Neural crest cell (in vitro differentiated cells): ENCODE data around the gene PYGM. TPM values are rescaled to one million over a fixed set of nuclear protein-coding genes. Genes with fewer than 3 reads are reported as not detected.
A peak's percentile ranks its signal among the peaks of the same experiment; 100 is the strongest.

Experiments
- DNase-seq: peaks from one replicate; pipeline ENCODE4 v3.0.0; 2021; ENCODE audit warnings: low read depth, mixed read lengths, low spot score
- H3K27ac Mint-ChIP-seq: one replicate; pipeline ENCODE4 v1.8.0; 2021; ENCODE audit warnings: mild to moderate bottlenecking, mixed read lengths; ENCODE audit not compliant: unreplicated experiment
- H3K27me3 Mint-ChIP-seq: 2 replicates; pipeline ENCODE4 v1.8.0; 2021; ENCODE audit warnings: low read depth, mild to moderate bottlenecking, mixed read lengths
- H3K36me3 Mint-ChIP-seq: 2 replicates; pipeline ENCODE4 v1.8.0; 2021; ENCODE audit warnings: low read depth, mild to moderate bottlenecking, mixed read lengths
- H3K4me1 Mint-ChIP-seq: 2 replicates; pipeline ENCODE4 v1.8.0; 2021; ENCODE audit warnings: mixed read lengths
- H3K4me3 Mint-ChIP-seq: one replicate; pipeline ENCODE4 v1.8.0; 2021; ENCODE audit warnings: mild to moderate bottlenecking, mixed read lengths
- H3K9me3 Mint-ChIP-seq: 2 replicates; pipeline ENCODE4 v1.8.0; 2021; ENCODE audit warnings: mixed read lengths
- total RNA-seq: library from RNA; stranded (reverse); gene quantifications from 2 replicates; pipeline ENCODE4 v1.2.1, GENCODE V29; 2021
- TF ChIP-seq, protein P1 (sequence below): fragments of 200-600 bp; sonication (generic); conservative IDR thresholded peaks from 2 replicates; pipeline ENCODE4 v1.5.0; 2021; ENCODE audit warnings: antibody characterized with exemption, mild to moderate bottlenecking

PYGM gene
- total RNA-seq, 1 donor from 2014 or later = 1.2 TPM

DNA sequence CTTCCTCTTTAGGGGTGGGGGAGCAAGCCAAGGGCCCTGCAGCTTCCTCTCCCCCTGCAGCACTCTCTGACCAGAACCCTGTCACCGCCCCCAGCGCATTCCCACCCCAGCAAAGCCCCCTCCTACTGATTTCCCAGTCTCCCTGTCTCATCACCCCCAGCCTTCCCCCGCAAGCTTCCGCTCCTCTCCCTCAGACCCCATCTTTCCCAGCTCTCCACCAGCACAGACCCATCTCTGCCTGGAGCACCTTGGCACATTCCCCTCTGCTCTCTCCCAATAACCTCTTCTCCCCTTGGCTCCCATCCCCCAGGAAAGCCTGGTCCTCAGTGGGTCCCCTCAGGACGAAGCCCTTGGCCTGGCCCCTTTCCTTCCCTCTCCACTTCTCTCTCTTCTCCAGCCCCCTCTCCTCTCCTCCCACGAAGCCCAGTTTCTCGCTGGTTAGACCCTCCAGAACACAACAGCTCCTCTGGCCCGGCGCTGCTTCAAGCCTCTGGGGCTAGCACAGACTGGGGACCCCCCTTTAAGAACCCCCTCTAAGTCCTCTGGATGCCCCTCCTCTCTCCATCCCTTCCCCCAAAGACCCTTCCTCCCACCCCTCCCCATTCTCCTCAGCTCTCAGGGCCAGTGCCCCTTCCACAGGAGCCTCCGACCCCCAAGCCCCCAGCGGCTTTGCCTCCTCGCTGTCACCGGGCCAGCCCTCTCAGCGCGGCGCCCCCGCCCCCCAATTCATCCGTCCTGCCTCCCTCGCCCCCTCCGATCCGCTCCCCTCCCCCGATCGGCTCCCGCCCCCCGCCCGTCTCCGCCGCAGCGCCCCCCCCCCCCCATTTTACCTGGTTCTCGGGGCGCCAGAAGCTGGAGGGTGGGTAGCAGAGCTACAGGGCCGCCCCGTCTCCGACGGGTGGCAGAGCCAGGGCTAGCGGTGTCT, 37.4 kb downstream of the PYGM start:
- Mint-ChIP-seq H3K4me3 (peak overlapping the region; percentile 75), H3K36me3 (no peaks in the 10 kb centered on the region), H3K27me3 (peaks cover 67% of the 10 kb centered on the region), H3K9me3 (no peaks in the 10 kb centered on the region), H3K27ac (no peak overlapping the region), H3K4me1 (peaks cover 30% of the 10 kb centered on the region)
- no peak for DNase-seq
- TF ChIP-seq, protein P1, sequence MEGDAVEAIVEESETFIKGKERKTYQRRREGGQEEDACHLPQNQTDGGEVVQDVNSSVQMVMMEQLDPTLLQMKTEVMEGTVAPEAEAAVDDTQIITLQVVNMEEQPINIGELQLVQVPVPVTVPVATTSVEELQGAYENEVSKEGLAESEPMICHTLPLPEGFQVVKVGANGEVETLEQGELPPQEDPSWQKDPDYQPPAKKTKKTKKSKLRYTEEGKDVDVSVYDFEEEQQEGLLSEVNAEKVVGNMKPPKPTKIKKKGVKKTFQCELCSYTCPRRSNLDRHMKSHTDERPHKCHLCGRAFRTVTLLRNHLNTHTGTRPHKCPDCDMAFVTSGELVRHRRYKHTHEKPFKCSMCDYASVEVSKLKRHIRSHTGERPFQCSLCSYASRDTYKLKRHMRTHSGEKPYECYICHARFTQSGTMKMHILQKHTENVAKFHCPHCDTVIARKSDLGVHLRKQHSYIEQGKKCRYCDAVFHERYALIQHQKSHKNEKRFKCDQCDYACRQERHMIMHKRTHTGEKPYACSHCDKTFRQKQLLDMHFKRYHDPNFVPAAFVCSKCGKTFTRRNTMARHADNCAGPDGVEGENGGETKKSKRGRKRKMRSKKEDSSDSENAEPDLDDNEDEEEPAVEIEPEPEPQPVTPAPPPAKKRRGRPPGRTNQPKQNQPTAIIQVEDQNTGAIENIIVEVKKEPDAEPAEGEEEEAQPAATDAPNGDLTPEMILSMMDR = no peak

DNA sequence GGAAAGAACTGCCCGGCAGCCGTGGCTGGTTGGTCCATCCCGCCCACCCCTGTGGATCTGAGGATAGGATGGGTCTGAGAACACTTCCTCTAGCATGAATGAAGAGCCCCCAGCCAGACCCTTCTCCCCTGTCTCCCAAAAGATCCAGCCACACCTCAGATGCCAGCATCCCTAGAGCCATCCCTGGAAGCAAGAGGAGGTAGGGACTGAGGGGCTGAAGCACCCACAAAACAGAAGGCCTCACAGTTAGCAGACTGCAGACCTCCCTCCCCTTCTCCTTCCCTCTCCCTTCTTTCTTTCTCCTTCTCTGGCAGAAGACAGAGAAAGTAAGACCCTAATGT, 38.4 kb downstream of the PYGM start:
- peak overlapping the region; percentile 48 for H3K4me3 Mint-ChIP-seq
- peaks cover 76% of the 10 kb centered on the region for H3K27me3 Mint-ChIP-seq
- H3K27ac Mint-ChIP-seq = no peak overlapping the region
- TF ChIP-seq, protein P1 = no peak
- H3K36me3 Mint-ChIP-seq = no peaks in the 10 kb centered on the region
- H3K9me3 Mint-ChIP-seq = no peaks in the 10 kb centered on the region
- no peak for DNase-seq
- H3K4me1 Mint-ChIP-seq = peaks cover 28% of the 10 kb centered on the region

- Mint-ChIP-seq H3K27me3 (peaks cover 81% of the 10 kb centered on the region), H3K4me3 (peak overlapping the region; percentile 48), H3K4me1 (peaks cover 27% of the 10 kb centered on the region), H3K9me3 (no peaks in the 10 kb centered on the region), H3K36me3 (no peaks in the 10 kb centered on the region), H3K27ac (no peak overlapping the region)
- no peak for DNase-seq
- TF ChIP-seq, protein P1 = no peak
Observed at GRCh38 chr11:64720640-64721358, 39.0 kb downstream of the PYGM start.

- H3K27ac Mint-ChIP-seq = no peak overlapping the region
- H3K9me3 Mint-ChIP-seq = no peaks in the 10 kb centered on the region
- no peaks in the 10 kb centered on the region for H3K36me3 Mint-ChIP-seq
- TF ChIP-seq, protein P1 = no peak
- H3K27me3 Mint-ChIP-seq = peaks cover 84% of the 10 kb centered on the region
- peaks cover 21% of the 10 kb centered on the region for H3K4me1 Mint-ChIP-seq
- H3K4me3 Mint-ChIP-seq = peak overlapping the region; percentile 48
- DNase-seq = no peak
Observed at GRCh38 chr11:64720167-64720566, 39.6 kb downstream of the PYGM start.

DNA sequence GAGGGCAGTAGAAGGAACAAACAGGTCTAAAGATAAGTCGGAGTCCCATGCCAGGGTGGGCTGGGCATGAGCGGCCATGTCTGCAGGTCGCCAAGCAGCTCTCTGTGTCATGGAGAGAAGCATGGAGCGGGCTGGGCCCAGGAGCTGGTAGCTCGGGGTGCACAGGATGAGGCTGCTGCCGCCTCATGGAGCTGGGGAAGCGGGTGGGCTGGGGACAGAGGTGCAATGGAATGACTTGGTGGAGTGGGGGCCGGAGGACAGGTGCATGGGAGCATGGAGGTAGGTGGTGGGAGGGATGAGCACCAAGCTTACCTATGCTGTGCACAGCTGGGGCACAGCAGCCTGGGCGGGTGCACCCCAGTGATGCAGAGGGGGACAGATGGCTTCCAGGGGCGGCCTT, 40.4 kb downstream of the PYGM start:
- H3K9me3 Mint-ChIP-seq = no peaks in the 10 kb centered on the region
- peaks cover 13% of the 10 kb centered on the region for H3K4me1 Mint-ChIP-seq
- TF ChIP-seq, protein P1 = no peak
- H3K4me3 Mint-ChIP-seq = peak overlapping the region; percentile 54
- no peak overlapping the region for H3K27ac Mint-ChIP-seq
- DNase-seq = no peak
- no peaks in the 10 kb centered on the region for H3K36me3 Mint-ChIP-seq
- peaks cover 87% of the 10 kb centered on the region for H3K27me3 Mint-ChIP-seq
